GM10266 (cell line): Measurements from ENCODE around the gene MORC1.
"Not testable (repeated sequence)": the region's sequence is repeated elsewhere in the genome, so short reads cannot be mapped to it uniquely, and the experiment has no call there.

ENCODE experiments used
- DNase-seq: peaks from one replicate; pipeline ENCODE4 v3.0.0; 2012; ENCODE audit errors: extremely low spot score
- TF ChIP-seq, protein P1 (sequence below): IDR thresholded peaks from 2 replicates; pipeline ENCODE4 v1.5.1; 2012; ENCODE audit warnings: mild to moderate bottlenecking, low read depth; ENCODE audit not compliant: control insufficient read depth, insufficient read depth; ENCODE audit errors: missing control alignments

MORC1 gene

DNA sequence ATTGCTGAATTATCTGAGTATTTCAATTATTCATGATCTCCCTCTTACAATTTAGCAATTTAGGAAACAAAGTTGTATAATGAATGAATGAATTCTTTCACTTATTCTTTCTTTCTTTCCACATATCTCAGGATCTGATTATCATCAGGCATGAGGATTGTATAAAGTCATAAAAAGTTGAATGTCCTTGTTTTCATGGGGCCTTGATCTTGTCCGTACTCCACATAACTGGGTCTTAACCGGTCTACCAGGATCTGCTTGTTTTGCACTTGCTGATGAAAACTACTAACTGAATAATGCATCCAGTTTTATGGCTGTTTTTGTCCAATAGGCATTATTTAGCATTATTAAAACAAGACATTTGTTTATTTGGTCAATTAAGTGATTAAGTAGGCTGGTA, 31.1 kb upstream of the MORC1 start:
- TF ChIP-seq, protein P1, sequence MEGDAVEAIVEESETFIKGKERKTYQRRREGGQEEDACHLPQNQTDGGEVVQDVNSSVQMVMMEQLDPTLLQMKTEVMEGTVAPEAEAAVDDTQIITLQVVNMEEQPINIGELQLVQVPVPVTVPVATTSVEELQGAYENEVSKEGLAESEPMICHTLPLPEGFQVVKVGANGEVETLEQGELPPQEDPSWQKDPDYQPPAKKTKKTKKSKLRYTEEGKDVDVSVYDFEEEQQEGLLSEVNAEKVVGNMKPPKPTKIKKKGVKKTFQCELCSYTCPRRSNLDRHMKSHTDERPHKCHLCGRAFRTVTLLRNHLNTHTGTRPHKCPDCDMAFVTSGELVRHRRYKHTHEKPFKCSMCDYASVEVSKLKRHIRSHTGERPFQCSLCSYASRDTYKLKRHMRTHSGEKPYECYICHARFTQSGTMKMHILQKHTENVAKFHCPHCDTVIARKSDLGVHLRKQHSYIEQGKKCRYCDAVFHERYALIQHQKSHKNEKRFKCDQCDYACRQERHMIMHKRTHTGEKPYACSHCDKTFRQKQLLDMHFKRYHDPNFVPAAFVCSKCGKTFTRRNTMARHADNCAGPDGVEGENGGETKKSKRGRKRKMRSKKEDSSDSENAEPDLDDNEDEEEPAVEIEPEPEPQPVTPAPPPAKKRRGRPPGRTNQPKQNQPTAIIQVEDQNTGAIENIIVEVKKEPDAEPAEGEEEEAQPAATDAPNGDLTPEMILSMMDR, result no peak

GRCh38 chr3:109143646-109144045, 25.7 kb upstream of the MORC1 start:
- TF ChIP-seq, protein P1, result no peak
- DNase-seq, result no peak

More for the DNA sequence above, 31.1 kb upstream of the MORC1 start:
- DNase-seq, result no peak

GRCh38 chr3:109140318-109140717, 22.4 kb upstream of the MORC1 start:
- DNase-seq, result no peak
- TF ChIP-seq, protein P1, result no peak

- DNase-seq, result no peak
- TF ChIP-seq, protein P1, result no peak
Observed at GRCh38 chr3:109137761-109138160, 19.8 kb upstream of the MORC1 start.

- TF ChIP-seq, protein P1, result no peak
Observed at GRCh38 chr3:109136523-109136922, 18.6 kb upstream of the MORC1 start, which contains the start of gene C3orf85. C3orf85 (plus strand) TSS chr3:109136719; CDS start chr3:109136848, 129 bp downstream.

DNA sequence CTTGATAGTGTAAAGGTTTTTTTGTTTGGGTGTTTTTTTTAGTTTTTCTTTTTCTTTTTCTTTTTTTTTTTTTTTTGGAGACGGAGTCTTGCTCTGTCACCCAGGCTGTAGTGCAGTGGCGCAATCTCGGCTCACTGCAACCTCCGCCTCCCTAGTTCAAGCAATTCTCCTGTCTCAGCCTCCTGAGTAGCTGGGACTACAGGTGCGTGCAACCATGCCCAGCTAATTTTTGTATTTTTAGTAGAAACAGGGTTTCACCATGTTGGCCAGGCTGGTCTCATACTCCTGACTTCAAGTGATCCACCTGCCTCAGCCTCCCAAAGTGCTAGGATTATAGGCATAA, 15.5 kb upstream of the MORC1 start:
- not testable (repeated sequence) for DNase-seq

More at GRCh38 chr3:109136523-109136922, 18.6 kb upstream of the MORC1 start, which contains the start of gene C3orf85:
- DNase-seq, result no peak

DNA sequence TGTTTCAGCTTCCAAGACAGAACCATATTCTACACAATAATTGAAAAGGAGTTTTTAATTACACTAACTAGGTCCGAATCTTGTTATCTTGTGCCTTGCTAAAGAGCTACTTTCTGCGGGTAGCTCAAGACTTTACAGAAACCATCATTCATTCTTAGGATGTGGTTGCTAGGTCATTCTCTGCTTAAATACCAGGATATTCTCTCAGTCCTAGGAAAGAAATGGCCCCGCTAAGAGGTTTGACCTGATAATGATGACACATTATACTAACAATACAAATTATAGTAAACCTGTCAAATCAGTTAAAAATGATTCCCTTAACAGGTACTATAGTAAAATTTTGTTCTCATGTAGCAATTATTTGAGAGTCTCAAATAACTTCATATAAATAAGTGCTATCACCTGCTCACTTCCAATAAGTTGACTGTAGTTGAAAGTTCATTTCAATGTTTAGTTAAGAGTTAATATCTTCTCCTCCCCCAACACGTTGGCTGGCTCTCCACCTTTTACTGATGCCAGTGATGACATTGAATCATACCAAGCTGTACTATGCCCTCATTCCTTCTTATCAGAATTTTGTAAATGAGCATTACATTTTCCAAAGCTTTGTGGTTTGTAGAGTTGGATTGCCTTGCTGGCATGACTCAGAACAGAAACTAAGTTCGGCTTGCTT, 15.0 kb upstream of the MORC1 start:
- TF ChIP-seq, protein P1, result no peak
- DNase-seq, result no peak

DNA sequence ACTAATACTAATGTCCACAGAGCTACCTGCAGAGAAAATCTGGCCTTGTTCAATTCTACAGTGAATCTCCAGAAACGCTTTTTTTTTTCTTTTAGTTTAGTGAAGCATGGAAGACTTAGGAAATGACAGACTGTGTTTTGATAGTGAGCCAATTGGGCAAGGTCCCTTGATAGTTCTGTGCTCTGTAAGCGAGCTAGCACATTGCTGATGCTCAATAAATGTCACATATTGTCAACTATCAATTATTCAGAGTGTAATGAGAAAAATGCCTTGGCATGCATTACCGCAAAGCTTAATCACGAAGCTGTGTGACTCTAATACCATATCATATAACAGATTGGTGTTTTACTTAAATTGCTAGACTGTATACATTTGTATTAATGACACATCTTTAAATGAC, 13.3 kb upstream of the MORC1 start:
- DNase-seq, result no peak
- TF ChIP-seq, protein P1, result no peak
